ENCODE data around the gene CCDC33. TPM values are rescaled to one million over a fixed set of nuclear protein-coding genes. Genes with fewer than 3 reads are reported as not detected.

CCDC33 gene
- total and polyA plus RNA-seq, 2 donors (not counting 1 experiment from before 2014, with no cell fraction given): not detected

DNA sequence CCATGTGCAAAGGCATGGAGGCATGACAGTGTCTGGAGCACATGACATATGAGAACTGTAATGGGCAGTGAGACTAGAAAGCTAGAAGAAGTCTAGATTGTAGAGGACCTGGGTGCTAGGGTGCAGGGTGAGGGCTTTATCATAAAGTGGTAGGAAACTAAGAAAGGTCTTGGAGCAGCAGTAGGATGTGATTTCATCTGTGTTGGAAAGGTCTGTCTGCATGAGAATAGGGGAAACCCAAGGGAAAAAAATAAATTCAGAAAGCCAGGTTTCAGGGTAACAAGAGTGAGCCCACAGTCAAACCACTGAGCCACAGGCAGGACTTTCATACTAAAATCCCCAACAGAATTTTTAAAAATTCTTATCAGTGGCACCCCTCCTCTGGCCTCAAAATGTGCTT lies 54.5 kb downstream of the CCDC33 start:
- H3K27me3 ChIP-seq (replicated peaks in 1 of 4; ENCODE audit: control extremely low read depth in 1 of 4, control insufficient read depth in 3 of 4, insufficient read depth in 4 of 4, low read length in 3 of 4): peaks cover 0 to 33% (median 7%) of the 10 kb centered on the region in 4 experiments
- ChIA-PET CTCF (no interaction called here), POLR2A (no interaction called here)
- TF ChIP-seq, protein P1, sequence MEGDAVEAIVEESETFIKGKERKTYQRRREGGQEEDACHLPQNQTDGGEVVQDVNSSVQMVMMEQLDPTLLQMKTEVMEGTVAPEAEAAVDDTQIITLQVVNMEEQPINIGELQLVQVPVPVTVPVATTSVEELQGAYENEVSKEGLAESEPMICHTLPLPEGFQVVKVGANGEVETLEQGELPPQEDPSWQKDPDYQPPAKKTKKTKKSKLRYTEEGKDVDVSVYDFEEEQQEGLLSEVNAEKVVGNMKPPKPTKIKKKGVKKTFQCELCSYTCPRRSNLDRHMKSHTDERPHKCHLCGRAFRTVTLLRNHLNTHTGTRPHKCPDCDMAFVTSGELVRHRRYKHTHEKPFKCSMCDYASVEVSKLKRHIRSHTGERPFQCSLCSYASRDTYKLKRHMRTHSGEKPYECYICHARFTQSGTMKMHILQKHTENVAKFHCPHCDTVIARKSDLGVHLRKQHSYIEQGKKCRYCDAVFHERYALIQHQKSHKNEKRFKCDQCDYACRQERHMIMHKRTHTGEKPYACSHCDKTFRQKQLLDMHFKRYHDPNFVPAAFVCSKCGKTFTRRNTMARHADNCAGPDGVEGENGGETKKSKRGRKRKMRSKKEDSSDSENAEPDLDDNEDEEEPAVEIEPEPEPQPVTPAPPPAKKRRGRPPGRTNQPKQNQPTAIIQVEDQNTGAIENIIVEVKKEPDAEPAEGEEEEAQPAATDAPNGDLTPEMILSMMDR (IDR thresholded peaks at IDR 0.05): no peak
- TF ChIP-seq EZH2 (IDR thresholded peaks at IDR 0.05; ENCODE audit: borderline replicate concordance, insufficient read depth, low read depth, low read length, poor library complexity, severe bottlenecking): no peak
- Mint-ChIP-seq H3K27ac (no peak overlapping the region), H3K27me3 (peaks cover 51% of the 10 kb centered on the region), H3K4me3 (no peak overlapping the region), H3K9me3 (ENCODE audit: insufficient read depth) (no peaks in the 10 kb centered on the region), H3K4me1 (no peaks in the 10 kb centered on the region)
- no peaks in the 10 kb centered on the region for H3K79me2 ChIP-seq (ENCODE audit: control insufficient read depth, insufficient read depth, low read length)
- H3K9me3 ChIP-seq (ENCODE audit: control extremely low read depth in 1 of 3, control insufficient read depth in 2 of 3, insufficient read depth in 1 of 3, low read length in 2 of 3): peaks cover 0 to 12% (median 0%) of the 10 kb centered on the region in 3 donors
- no peaks in the 10 kb centered on the region for H3K36me3 ChIP-seq (replicated peaks in 1 of 2; ENCODE audit: control extremely low read depth in 1 of 2, control insufficient read depth in 1 of 2, extremely low read depth in 1 of 2, insufficient read depth in 2 of 2, low read length in 1 of 2)
- no peak overlapping the region for H3K4me2 ChIP-seq (replicated peaks; ENCODE audit: low read depth, low read length, poor library complexity, severe bottlenecking)
- intact Hi-C loops (cut with micrococcal nuclease): no loop called here
- H3K9ac ChIP-seq (ENCODE audit: low read length): no peak overlapping the region
- H3K4me1 ChIP-seq (ENCODE audit: control insufficient read depth in 2 of 2, insufficient read depth in 2 of 2, low read length in 2 of 2): no peaks in the 10 kb centered on the region
- no peak for ATAC-seq (ENCODE audit: low read depth)
- no peak for DNase-seq
- H3K4me3 ChIP-seq (ENCODE audit: control extremely low read depth in 1 of 5, extremely low read depth in 1 of 5, insufficient read depth in 1 of 5, low read depth in 2 of 5, low read length in 4 of 5): no peak overlapping the region
- H2AFZ ChIP-seq (ENCODE audit: insufficient read depth, low read depth, low read length, poor library complexity, severe bottlenecking): no peak overlapping the region
- no peaks in the 10 kb centered on the region for H4K20me1 ChIP-seq (ENCODE audit: control insufficient read depth, insufficient read depth, low read length, poor library complexity, severe bottlenecking)
- no peak overlapping the region for H3K27ac ChIP-seq (ENCODE audit: low read length in 2 of 2)

DNA sequence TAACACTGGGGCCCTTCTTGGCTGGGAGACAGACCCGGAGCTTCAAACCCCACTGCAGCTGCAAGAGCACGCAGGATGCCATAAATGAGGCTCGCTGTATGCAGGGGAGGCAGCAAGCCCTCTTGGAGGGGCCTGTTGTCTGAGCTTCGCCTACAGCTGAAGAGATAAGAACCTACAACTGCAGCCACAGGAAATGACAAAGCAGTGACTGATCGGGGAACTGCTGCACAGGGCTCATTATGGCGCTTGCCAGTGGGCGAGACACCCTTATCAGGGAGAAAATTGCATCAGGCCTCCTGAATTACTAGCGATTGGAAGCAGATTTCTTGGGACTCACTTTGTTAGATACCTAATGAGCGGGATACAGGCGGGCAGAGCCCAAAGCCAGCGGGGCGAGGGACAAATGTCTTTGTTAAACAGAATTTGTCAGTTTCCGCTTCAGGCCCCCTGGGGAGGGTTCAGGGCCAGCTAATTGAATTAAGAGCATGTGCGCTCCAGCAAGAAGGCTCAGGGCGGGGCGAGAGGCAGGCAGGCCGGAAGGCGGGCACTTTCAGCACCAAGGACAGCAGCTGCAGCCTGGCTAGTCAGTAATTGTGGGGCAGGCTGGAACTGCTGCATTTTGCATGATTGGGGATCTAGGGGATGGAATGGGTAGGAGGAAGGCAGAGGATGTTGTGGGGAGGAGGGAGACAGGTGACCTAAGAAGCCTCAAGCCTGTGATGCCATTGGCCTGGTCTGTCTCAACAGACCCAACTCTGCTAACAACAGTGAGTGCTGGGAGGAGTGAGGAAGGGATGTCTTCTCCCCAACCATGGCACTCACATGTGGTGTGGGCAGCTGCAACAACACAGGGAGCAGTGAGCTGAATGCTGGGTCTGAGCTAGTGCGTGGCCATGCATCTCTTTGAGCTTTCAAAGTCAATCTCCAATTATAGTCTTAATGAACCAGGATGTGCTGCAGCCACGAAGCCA lies 55.3 kb downstream of the CCDC33 start:
- intact Hi-C loops (cut with micrococcal nuclease): no loop called here
- POLR2A ChIA-PET: no interaction called here
- peak; percentile 43 for ATAC-seq (ENCODE audit: low read depth)

More for the DNA sequence above, 55.3 kb downstream of the CCDC33 start:
- no peak for TF ChIP-seq EZH2 (IDR thresholded peaks at IDR 0.05; ENCODE audit: borderline replicate concordance, insufficient read depth, low read depth, low read length, poor library complexity, severe bottlenecking)
- TF ChIP-seq, protein P1 (IDR thresholded peaks at IDR 0.05): no peak
- Mint-ChIP-seq H3K9me3 (ENCODE audit: insufficient read depth) (no peaks in the 10 kb centered on the region), H3K27ac (no peak overlapping the region), H3K4me1 (no peaks in the 10 kb centered on the region), H3K27me3 (peaks cover 51% of the 10 kb centered on the region), H3K4me3 (no peak overlapping the region)
- CTCF ChIA-PET: no interaction called here
- H3K4me3 ChIP-seq (ENCODE audit: control extremely low read depth in 1 of 5, extremely low read depth in 1 of 5, insufficient read depth in 1 of 5, low read depth in 2 of 5, low read length in 4 of 5): no peak overlapping the region
- no peak overlapping the region for H3K9ac ChIP-seq (ENCODE audit: low read length)
- 13% methylated on average over 20 of the region's 20 CpGs for WGBS (ENCODE audit: insufficient coverage)
- H4K20me1 ChIP-seq (ENCODE audit: control insufficient read depth, insufficient read depth, low read length, poor library complexity, severe bottlenecking): no peaks in the 10 kb centered on the region
- no peak overlapping the region for H3K27ac ChIP-seq (ENCODE audit: low read length in 2 of 2)
- no peak overlapping the region for H2AFZ ChIP-seq (ENCODE audit: insufficient read depth, low read depth, low read length, poor library complexity, severe bottlenecking)
- H3K27me3 ChIP-seq (replicated peaks in 1 of 4; ENCODE audit: control extremely low read depth in 1 of 4, control insufficient read depth in 3 of 4, insufficient read depth in 4 of 4, low read length in 3 of 4): peaks cover 0 to 33% (median 7%) of the 10 kb centered on the region in 4 experiments
- no peaks in the 10 kb centered on the region for H3K4me1 ChIP-seq (ENCODE audit: control insufficient read depth in 2 of 2, insufficient read depth in 2 of 2, low read length in 2 of 2)
- DNase-seq: peak; percentile 51
- H3K36me3 ChIP-seq (replicated peaks in 1 of 2; ENCODE audit: control extremely low read depth in 1 of 2, control insufficient read depth in 1 of 2, extremely low read depth in 1 of 2, insufficient read depth in 2 of 2, low read length in 1 of 2): no peaks in the 10 kb centered on the region
- no peaks in the 10 kb centered on the region for H3K79me2 ChIP-seq (ENCODE audit: control insufficient read depth, insufficient read depth, low read length)
- peaks cover 0 to 12% (median 0%) of the 10 kb centered on the region in 3 donors for H3K9me3 ChIP-seq (ENCODE audit: control extremely low read depth in 1 of 3, control insufficient read depth in 2 of 3, insufficient read depth in 1 of 3, low read length in 2 of 3)
- no peak overlapping the region for H3K4me2 ChIP-seq (replicated peaks; ENCODE audit: low read depth, low read length, poor library complexity, severe bottlenecking)
